B cell (primary cell): ENCODE data around the gene QKI. TPM values are rescaled to one million over a fixed set of nuclear protein-coding genes. Genes with fewer than 3 reads are reported as not detected.

ENCODE experiments used
- ATAC-seq: fragments of 200-7000 bp; cut with Tn5 transposase; one replicate; pipeline ENCODE4 v1.10.0; 2021; ENCODE audit warnings: low read depth, mild to moderate bottlenecking, moderate number of reproducible peaks, moderate library complexity
- CTCF ChIA-PET: fragments of 350-600 bp; sonication (Branson Sonifier 250); formaldehyde crosslinking; loops from one replicate; lab custom pipeline; 2021; ENCODE audit warnings: antibody characterized with exemption, inconsistent platforms; lab: Charles Lee
- POLR2A ChIA-PET: fragments of 350-600 bp; sonication (Branson Sonifier 250); formaldehyde crosslinking; loops from one replicate; lab custom pipeline; 2021; ENCODE audit warnings: antibody characterized with exemption; lab: Charles Lee
- DNase-seq: peaks from one replicate; pipeline ENCODE4 v3.0.0; 2013
- H2AFZ ChIP-seq: 2 replicates; pipeline ENCODE4 v1.6.1; 2012; ENCODE audit warnings: mild to moderate bottlenecking, low read depth, low read length; ENCODE audit not compliant: insufficient read depth, poor library complexity, severe bottlenecking
- H3K27ac ChIP-seq, 2 donors: 1 replicate in 1 of 2; 2 replicates in 1 of 2; pipeline ENCODE4 v1.5.1; 2012 to 2013; ENCODE audit warnings: low read length in 2 of 2, mild to moderate bottlenecking in 2 of 2, moderate library complexity in 1 of 2
- H3K27me3 ChIP-seq, 4 experiments: fragments of 200-600 bp in 1 of 4; sonication (generic) in 1 of 4; replicated peaks in 1 of 4; 1 replicate in 2 of 4; 2 replicates in 2 of 4; pipeline versions ENCODE4 v1.6.1 to v1.7.0; 2013 to 2016; ENCODE audit warnings: low read length in 3 of 4, mild to moderate bottlenecking in 2 of 4, mixed read lengths in 1 of 4, moderate library complexity in 1 of 4; ENCODE audit not compliant: insufficient read depth in 4 of 4, control insufficient read depth in 3 of 4; ENCODE audit errors: control extremely low read depth in 1 of 4
- H3K36me3 ChIP-seq, 2 experiments: replicated peaks in 1 of 2; 1 replicate in 1 of 2; 2 replicates in 1 of 2; pipeline versions ENCODE4 v1.6.1 to v1.7.1; 2013; ENCODE audit warnings: low read length in 1 of 2; ENCODE audit not compliant: insufficient read depth in 2 of 2, control insufficient read depth in 1 of 2; ENCODE audit errors: control extremely low read depth in 1 of 2, extremely low read depth in 1 of 2
- H3K4me1 ChIP-seq, 2 donors: fragments of 200-600 bp in 1 of 2; sonication (generic) in 1 of 2; 1 replicate in 1 of 2; 2 replicates in 1 of 2; pipeline versions ENCODE4 v1.5.1 to v1.6.1; 2013 to 2017; ENCODE audit warnings: low read length in 2 of 2; ENCODE audit not compliant: control insufficient read depth in 2 of 2, insufficient read depth in 2 of 2
- H3K4me2 ChIP-seq: replicated peaks from 2 replicates; pipeline ENCODE3; 2012; ENCODE audit warnings: mild to moderate bottlenecking, low read depth, low read length; ENCODE audit not compliant: poor library complexity, severe bottlenecking
- H3K4me3 ChIP-seq, 5 experiments: fragments of 200-600 bp in 1 of 5; sonication (generic) in 1 of 5; 1 replicate in 3 of 5; 2 replicates in 2 of 5; pipeline versions ENCODE4 v1.5.1 to v1.7.0; 2011 to 2016; ENCODE audit warnings: low read length in 4 of 5, mild to moderate bottlenecking in 4 of 5, low read depth in 2 of 5, control low read depth in 1 of 5, moderate library complexity in 1 of 5; ENCODE audit not compliant: insufficient read depth in 1 of 5; ENCODE audit errors: control extremely low read depth in 1 of 5, extremely low read depth in 1 of 5
- H3K79me2 ChIP-seq: fragments of 200-600 bp; sonication (generic); one replicate; pipeline ENCODE4 v1.6.0; 2016; ENCODE audit warnings: low read length; ENCODE audit not compliant: control insufficient read depth, insufficient read depth
- H3K9ac ChIP-seq: fragments of 200-600 bp; sonication (generic); 2 replicates; pipeline ENCODE4 v1.6.1; 2017; ENCODE audit warnings: mild to moderate bottlenecking, low read length, moderate library complexity
- H3K9me3 ChIP-seq, 3 donors: one replicate each; pipeline versions ENCODE4 v1.6.1 to v1.7.1; 2013; ENCODE audit warnings: low read length in 2 of 3; ENCODE audit not compliant: control insufficient read depth in 2 of 3, insufficient read depth in 1 of 3; ENCODE audit errors: control extremely low read depth in 1 of 3
- H4K20me1 ChIP-seq: 2 replicates; pipeline ENCODE4 v1.6.0; 2012; ENCODE audit warnings: mild to moderate bottlenecking, low read length; ENCODE audit not compliant: insufficient read depth, control insufficient read depth, poor library complexity, severe bottlenecking
- H3K27ac Mint-ChIP-seq: one replicate; pipeline ENCODE4 v1.8.0; 2021; ENCODE audit warnings: mixed read lengths
- H3K27me3 Mint-ChIP-seq: one replicate; pipeline ENCODE4 v1.8.0; 2021; ENCODE audit warnings: mixed read lengths
- H3K4me1 Mint-ChIP-seq: one replicate; pipeline ENCODE4 v1.8.0; 2021; ENCODE audit warnings: mixed read lengths
- H3K4me3 Mint-ChIP-seq: one replicate; pipeline ENCODE4 v1.8.0; 2021; ENCODE audit warnings: mixed read lengths
- H3K9me3 Mint-ChIP-seq: one replicate; pipeline ENCODE4 v1.8.0; 2022; ENCODE audit warnings: mixed read lengths; ENCODE audit not compliant: insufficient read depth
- EZH2 ChIP-seq: IDR thresholded peaks from 2 replicates; pipeline ENCODE4 v1.6.1; 2012; ENCODE audit warnings: borderline replicate concordance, low read depth, mild to moderate bottlenecking, moderate library complexity, low read length; ENCODE audit not compliant: insufficient read depth, poor library complexity, severe bottlenecking
- WGBS: methylation state at CpG from one replicate; pipeline ENCODE4 v1.1.5; 2013; ENCODE audit warnings: missing lambda C conversion rate; ENCODE audit not compliant: insufficient coverage; 5-methylcytosine and 5-hydroxymethylcytosine counted together
- intact Hi-C: fragments of 100-400 bp; cut with micrococcal nuclease; formaldehyde crosslinking; loops from one replicate; pipeline ENCODE4 v1.10.0; 2022
- polyA plus RNA-seq: library from polyadenylated mRNA; depleted of rRNA; stranded (reverse); fragments of >200 nt; gene quantifications from 2 replicates; pipeline ENCODE4 v1.2.3, GENCODE V29; 2012
- total RNA-seq, 2 donors: library from RNA; stranded (reverse); fragments of 120-200 nt in 1 of 2; gene quantifications; 1 replicate in 1 of 2; 2 replicates in 1 of 2; pipeline versions ENCODE4 v1.2.3 to v1.2.4, GENCODE V29; 2013 to 2022
- TF ChIP-seq, protein P1 (sequence below): fragments of 200-600 bp; IDR thresholded peaks from one replicate; pipeline ENCODE4 v1.8.0; 2022; ENCODE audit warnings: antibody characterized with exemption, mild to moderate bottlenecking

QKI gene
- total and polyA plus RNA-seq, 2 donors (not counting 1 experiment from before 2014, with no cell fraction given): 38.8 to 79.5 TPM

- no peak overlapping the region for H3K9ac ChIP-seq
- H3K4me3 Mint-ChIP-seq: no peak overlapping the region
- no peak overlapping the region for H3K27ac ChIP-seq
- 100% methylated on average over 4 of the region's 12 CpGs for WGBS
- no peaks in the 10 kb centered on the region for H3K27me3 Mint-ChIP-seq
- no peaks in the 10 kb centered on the region for H3K4me1 ChIP-seq
- no peaks in the 10 kb centered on the region for H3K9me3 Mint-ChIP-seq
- TF ChIP-seq, protein P1, sequence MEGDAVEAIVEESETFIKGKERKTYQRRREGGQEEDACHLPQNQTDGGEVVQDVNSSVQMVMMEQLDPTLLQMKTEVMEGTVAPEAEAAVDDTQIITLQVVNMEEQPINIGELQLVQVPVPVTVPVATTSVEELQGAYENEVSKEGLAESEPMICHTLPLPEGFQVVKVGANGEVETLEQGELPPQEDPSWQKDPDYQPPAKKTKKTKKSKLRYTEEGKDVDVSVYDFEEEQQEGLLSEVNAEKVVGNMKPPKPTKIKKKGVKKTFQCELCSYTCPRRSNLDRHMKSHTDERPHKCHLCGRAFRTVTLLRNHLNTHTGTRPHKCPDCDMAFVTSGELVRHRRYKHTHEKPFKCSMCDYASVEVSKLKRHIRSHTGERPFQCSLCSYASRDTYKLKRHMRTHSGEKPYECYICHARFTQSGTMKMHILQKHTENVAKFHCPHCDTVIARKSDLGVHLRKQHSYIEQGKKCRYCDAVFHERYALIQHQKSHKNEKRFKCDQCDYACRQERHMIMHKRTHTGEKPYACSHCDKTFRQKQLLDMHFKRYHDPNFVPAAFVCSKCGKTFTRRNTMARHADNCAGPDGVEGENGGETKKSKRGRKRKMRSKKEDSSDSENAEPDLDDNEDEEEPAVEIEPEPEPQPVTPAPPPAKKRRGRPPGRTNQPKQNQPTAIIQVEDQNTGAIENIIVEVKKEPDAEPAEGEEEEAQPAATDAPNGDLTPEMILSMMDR: no peak
- no peak for TF ChIP-seq EZH2
- ATAC-seq (no peak), DNase-seq (no peak)
- intact Hi-C loops: no loop called here
- H2AFZ ChIP-seq: no peak overlapping the region
- H4K20me1 ChIP-seq: no peaks in the 10 kb centered on the region
- no peaks in the 10 kb centered on the region for H3K4me1 Mint-ChIP-seq
- no peak overlapping the region for H3K4me2 ChIP-seq
- ChIA-PET POLR2A (interaction anchor here (0.7 kb wide), 1 partner anchor 78 kb away, joined by 5 read pairs; no protein-coding TSS in a partner anchor), CTCF (no interaction called here)
- H3K9me3 ChIP-seq: no peaks in the 10 kb centered on the region
- no peaks in the 10 kb centered on the region for H3K79me2 ChIP-seq
- H3K36me3 ChIP-seq: peaks cover 7 to 30% of the 10 kb centered on the region in 2 experiments
- H3K27ac Mint-ChIP-seq: no peak overlapping the region
- H3K4me3 ChIP-seq: no peak overlapping the region
- H3K27me3 ChIP-seq: no peaks in the 10 kb centered on the region
Observed at GRCh38 chr6:163570579-163571231, 156.2 kb downstream of the QKI start.

DNA sequence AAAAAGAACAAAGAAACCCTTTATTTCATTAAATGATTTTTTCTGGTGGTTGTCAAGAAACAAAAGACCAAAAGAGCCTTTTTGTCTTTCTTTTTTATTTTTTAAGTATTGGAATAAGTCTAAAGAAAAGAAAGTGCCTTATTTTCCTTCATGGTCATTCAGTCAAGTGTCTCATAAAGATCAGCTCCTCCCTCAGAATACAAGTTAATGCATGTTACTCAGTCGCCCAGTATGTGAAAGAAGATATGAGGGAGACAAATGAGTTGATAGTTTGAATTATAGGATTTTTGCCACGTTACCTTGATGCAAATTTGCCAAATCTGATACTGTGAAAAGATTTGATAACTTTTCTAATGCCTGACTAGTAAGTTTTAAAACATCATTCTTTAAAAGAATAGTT, 157.2 kb downstream of the QKI start:
- no peaks in the 10 kb centered on the region for H3K4me1 Mint-ChIP-seq
- Histone ChIP-seq H3K36me3 (peaks cover 7 to 23% of the 10 kb centered on the region in 2 experiments), H3K4me2 (no peak overlapping the region), H3K4me3 (no peak overlapping the region), H3K79me2 (no peaks in the 10 kb centered on the region), H3K27me3 (no peaks in the 10 kb centered on the region), H3K9me3 (no peaks in the 10 kb centered on the region), H4K20me1 (no peaks in the 10 kb centered on the region), H2AFZ (no peak overlapping the region), H3K4me1 (no peaks in the 10 kb centered on the region), H3K27ac (no peak overlapping the region), H3K9ac (no peak overlapping the region)
- ATAC-seq (no peak), DNase-seq (no peak)
- H3K27me3 Mint-ChIP-seq: no peaks in the 10 kb centered on the region
- no peaks in the 10 kb centered on the region for H3K9me3 Mint-ChIP-seq
- no peak overlapping the region for H3K4me3 Mint-ChIP-seq
- ChIA-PET POLR2A (no interaction called here), CTCF (interaction anchor here (0.6 kb wide), 1 partner anchor 96 kb away, joined by 3 read pairs; no protein-coding TSS in a partner anchor)
- TF ChIP-seq, protein P1: no peak
- TF ChIP-seq EZH2: no peak
- intact Hi-C loops: no loop called here
- H3K27ac Mint-ChIP-seq: no peak overlapping the region
- no CpG with 5 or more reads among the region's 2 CpGs for WGBS
